ENCODE data around the gene PKMYT1. TPM values are rescaled to one million over a fixed set of nuclear protein-coding genes. Genes with fewer than 3 reads are reported as not detected.

The PKMYT1 gene
- total RNA-seq, 4 donors from 2014 or later = 0.81 to 0.88 TPM; not detected in 2

- H3K27ac ChIP-seq = no peak overlapping the region
- intact Hi-C loops (cut with DNase I) = no loop called here
- no peak for DNase-seq
- no peaks in the 10 kb centered on the region for H3K36me3 ChIP-seq
- WGBS, 2 donors = 82 to 84% methylated on average over 6 of the region's 6 CpGs
- H3K4me3 ChIP-seq (replicated peaks in 1 of 3) = no peak overlapping the region
- H3K4me1 ChIP-seq = peaks cover 25 to 45% of the 10 kb centered on the region in 2 donors
- peaks cover 19% of the 10 kb centered on the region for H3K27me3 ChIP-seq
- no peaks in the 10 kb centered on the region for H3K9me3 ChIP-seq
- TF ChIP-seq CTCF (IDR thresholded peaks at IDR 0.05) (no peak), POLR2A (IDR thresholded peaks at IDR 0.05) (no peak)
These were observed 9.7 kb downstream of the PKMYT1 start for GRCh38 chr16:2970563-2970962.

DNA sequence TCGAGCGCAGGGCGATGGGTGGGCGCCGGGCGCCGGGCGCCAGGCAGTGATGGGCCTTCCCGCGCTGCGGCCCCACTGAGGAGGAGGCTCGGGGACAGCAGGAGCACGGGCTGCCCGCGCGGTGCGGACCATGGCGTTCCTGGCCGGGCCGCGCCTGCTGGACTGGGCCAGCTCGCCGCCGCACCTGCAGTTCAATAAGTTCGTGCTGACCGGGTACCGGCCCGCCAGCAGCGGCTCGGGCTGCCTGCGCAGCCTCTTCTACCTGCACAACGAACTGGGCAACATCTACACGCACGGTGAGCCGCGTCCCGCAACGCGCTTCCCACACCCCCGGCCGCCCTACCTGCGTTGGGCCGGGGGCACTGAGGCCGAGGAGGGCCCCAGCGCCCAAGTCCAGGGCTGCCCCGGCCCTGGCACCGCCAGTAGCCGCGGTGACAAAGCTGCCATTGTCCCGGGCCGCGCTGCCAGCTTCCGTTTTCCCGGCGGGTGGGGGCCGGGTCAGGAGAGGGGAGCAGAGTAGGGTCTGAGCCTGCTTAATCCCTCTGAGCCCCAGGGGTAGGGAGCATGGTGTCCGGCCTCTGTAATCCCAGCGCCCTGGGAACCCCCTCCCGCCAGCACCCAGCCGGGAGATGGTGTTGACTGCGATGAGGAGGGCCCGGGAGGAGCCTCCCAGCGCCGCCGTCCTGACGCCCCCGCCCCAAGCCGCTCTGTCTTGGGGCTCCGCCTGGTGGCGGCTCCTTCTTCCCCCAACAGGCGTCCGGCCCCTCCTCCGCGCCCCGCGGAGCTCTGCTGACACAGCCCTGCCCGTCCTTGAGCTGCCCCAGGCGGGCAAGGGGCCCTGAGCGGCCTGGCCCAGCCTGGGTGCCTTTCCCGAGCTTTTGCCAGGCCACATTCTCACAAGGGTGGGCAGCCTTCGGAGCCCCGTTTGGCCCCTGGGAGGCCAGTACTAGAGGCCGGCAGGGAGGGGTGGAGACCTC, 10.4 kb downstream of the PKMYT1 start:
- Histone ChIP-seq H3K4me1 (peaks cover 31 to 50% of the 10 kb centered on the region in 2 donors), H3K36me3 (no peaks in the 10 kb centered on the region), H3K9me3 (no peaks in the 10 kb centered on the region), H3K27ac (no peak overlapping the region), H3K27me3 (peaks cover 25% of the 10 kb centered on the region), H3K4me3 (replicated peaks in 1 of 3) (peak overlapping the region; percentile 5 to 55 (median 44))
- peak in 1 of 2 donors; percentile 30 for DNase-seq
- TF ChIP-seq CTCF (IDR thresholded peaks at IDR 0.05) = peak in 1 of 6 experiments; percentile 14
- no peak for TF ChIP-seq POLR2A (IDR thresholded peaks at IDR 0.05)
- WGBS, 2 donors = 1 to 5% methylated on average over 8 to 32 of the region's 83 CpGs
- intact Hi-C loops (cut with DNase I) = no loop called here

DNA sequence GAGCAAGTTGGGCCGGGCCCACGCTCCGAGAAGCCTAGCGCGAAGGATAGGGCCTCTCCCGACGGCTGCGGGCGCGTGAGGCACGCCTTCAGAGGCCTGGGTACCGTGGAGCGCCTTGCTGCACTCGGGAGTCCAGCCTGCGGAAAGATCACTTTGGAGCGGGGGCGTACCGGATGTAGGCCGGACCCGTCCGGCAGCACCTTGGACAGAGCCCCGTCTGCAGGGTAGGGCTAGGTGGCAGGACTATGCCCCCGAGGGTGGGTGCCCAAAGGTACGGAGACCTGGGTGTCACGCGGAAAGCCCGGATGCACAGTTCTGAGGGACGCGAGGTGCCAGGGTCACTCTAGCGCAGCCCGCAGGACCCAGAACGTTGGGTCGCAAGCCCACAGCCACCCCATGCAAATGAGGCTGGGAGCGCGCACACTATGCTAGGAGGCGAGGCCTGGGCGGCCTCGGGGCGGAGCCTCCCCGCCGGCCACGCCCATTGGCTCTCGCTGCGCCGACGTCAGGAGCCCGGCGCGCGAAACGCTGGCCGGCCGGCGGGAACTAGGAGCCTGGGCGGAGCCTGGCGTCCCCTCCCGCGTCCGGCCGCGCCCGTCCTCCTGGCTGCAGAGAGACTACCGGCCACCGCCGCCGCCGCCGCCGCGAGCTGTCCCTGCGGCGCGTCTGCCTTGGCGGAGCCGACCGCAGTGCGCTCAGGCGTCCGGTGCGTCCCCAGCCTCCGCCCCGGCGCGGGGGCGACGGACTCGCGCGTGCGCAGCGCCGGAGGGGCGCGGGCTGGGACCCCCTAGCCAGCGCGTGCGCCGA, 11.3 kb downstream of the PKMYT1 start, which contains the start of gene PAQR4:
TSS of gene PAQR4 (plus strand) at position 611 of the 807 bp plus-strand sequence. CDS start 327 bp downstream, outside the sequence.
- H3K36me3 ChIP-seq = no peaks in the 10 kb centered on the region
- TF ChIP-seq POLR2A (IDR thresholded peaks at IDR 0.05) (peak in 1 of 2 donors; percentile 37), CTCF (IDR thresholded peaks at IDR 0.05) (no peak)
- peak within 1 kb of the TSS; percentile 5 to 55 (median 44) for H3K4me3 ChIP-seq (replicated peaks in 1 of 3)
- H3K27ac ChIP-seq = no peak within 1 kb of the TSS
- WGBS, 2 donors = 3% methylated on average over 12 of the region's 98 CpGs; no CpG with 5 or more reads in 1 of the 2 donors
- H3K4me1 ChIP-seq = peaks cover 39 to 59% of the 10 kb centered on the region in 2 donors
- DNase-seq = peak; percentile 79 to 83
- no peaks in the 10 kb centered on the region for H3K9me3 ChIP-seq
- H3K27me3 ChIP-seq = peaks cover 34% of the 10 kb centered on the region
- intact Hi-C loops (cut with DNase I) = no loop called here

DNA sequence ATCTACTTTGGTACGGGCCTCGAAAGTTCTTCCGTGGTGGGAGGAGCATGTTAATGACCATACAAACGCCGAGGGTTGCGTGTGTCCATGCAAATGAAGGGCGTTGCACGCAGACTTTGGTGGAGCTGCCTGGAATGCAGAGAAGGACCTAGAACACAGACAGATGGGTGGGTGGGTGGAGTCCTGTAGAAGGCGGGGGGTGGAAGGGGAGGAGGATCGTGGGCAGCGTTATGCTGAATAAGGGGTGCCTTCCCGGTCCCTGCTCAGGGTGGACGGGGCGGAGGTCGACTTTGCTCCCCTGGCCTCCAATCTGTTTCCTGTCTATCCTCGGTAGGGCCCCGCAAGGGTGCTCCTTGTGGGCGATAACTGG, 11.9 kb downstream of the PKMYT1 start:
- Histone ChIP-seq H3K36me3 (no peaks in the 10 kb centered on the region), H3K4me1 (peaks cover 44 to 61% of the 10 kb centered on the region in 2 donors), H3K4me3 (replicated peaks in 1 of 3) (peak overlapping the region in 1 of 3 donors; percentile 55), H3K27ac (no peak overlapping the region), H3K9me3 (no peaks in the 10 kb centered on the region), H3K27me3 (peaks cover 38% of the 10 kb centered on the region)
- 15 to 29% methylated on average over 17 to 18 of the region's 18 CpGs for WGBS, 2 donors
- TF ChIP-seq CTCF (IDR thresholded peaks at IDR 0.05) (no peak), POLR2A (IDR thresholded peaks at IDR 0.05) (no peak)
- intact Hi-C loops (cut with DNase I) = no loop called here
- no peak for DNase-seq

All from thyroid gland (tissue), 4 donors.